HepG2 (cell line): ENCODE measurements around the gene SULT6B1.

ENCODE experiments used
- NFRKB ChIP-seq: fragments of 450-650 bp; IDR thresholded peaks from 2 replicates; pipeline ENCODE4 v1.6.1; 2017
- NFYB ChIP-seq: sonication (generic); formaldehyde crosslinking; IDR thresholded peaks from 2 replicates; pipeline ENCODE4 v1.4.0; 2020; ENCODE audit warnings: missing genetic modification reagents
- NR2C2 ChIP-seq: sonication (generic); formaldehyde crosslinking; IDR thresholded peaks from 2 replicates; pipeline ENCODE4 v1.4.0; 2020; ENCODE audit warnings: missing genetic modification reagents, mild to moderate bottlenecking, moderate library complexity, borderline replicate concordance
- PRDM4 ChIP-seq: sonication (generic); formaldehyde crosslinking; IDR thresholded peaks from 2 replicates; pipeline ENCODE4 v1.9.0; 2021; ENCODE audit warnings: missing genetic modification reagents, borderline replicate concordance
- ZNF124 ChIP-seq: sonication (generic); formaldehyde crosslinking; IDR thresholded peaks from 2 replicates; pipeline ENCODE4 v1.4.0; 2020; ENCODE audit warnings: missing genetic modification reagents
- ZSCAN9 ChIP-seq: IDR thresholded peaks from 2 replicates; pipeline ENCODE4 v1.6.1; 2016; ENCODE audit warnings: borderline replicate concordance

GRCh38 chr2:37148325-37148724 lies 40.1 kb downstream of the SULT6B1 start:
- TF ChIP-seq NFRKB (no peak), NR2C2 (CRISPR knock-in tag) (no peak), PRDM4 (no peak), ZNF124 (no peak), NFYB (CRISPR knock-in tag) (no peak), ZSCAN9 (no peak)
